Measurements from ENCODE around the gene NKX2-3. TPM values are rescaled to one million over a fixed set of nuclear protein-coding genes. Genes with fewer than 3 reads are reported as not detected.

Gene NKX2-3
- total RNA-seq, 1 donor from 2014 or later = not detected

DNA sequence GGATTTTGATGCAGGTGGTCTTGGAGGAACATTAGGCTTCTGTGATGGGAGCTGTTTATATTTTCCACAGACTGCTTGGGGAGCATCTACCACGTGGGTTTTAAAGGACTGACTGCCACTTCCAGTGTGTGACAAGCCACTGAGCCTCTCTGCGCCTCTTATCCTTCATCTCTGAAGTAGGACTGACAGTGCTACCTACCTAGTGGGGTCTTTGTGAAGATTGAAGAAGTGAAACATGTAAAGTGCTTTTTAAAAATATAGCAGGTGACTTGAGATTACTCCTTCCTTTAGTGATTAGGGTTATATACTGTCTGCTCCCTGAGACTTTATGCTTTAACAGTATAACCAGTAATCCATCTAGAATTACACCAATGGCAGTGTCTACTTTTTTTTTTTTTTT, 29.9 kb downstream of the NKX2-3 start:
- Histone ChIP-seq H3K4me1 (no peaks in the 10 kb centered on the region), H3K4me3 (no peak overlapping the region), H3K36me3 (no peaks in the 10 kb centered on the region), H3K9me3 (no peaks in the 10 kb centered on the region), H3K27me3 (no peaks in the 10 kb centered on the region), H3K27ac (no peak overlapping the region)
- TF ChIP-seq, protein P1, sequence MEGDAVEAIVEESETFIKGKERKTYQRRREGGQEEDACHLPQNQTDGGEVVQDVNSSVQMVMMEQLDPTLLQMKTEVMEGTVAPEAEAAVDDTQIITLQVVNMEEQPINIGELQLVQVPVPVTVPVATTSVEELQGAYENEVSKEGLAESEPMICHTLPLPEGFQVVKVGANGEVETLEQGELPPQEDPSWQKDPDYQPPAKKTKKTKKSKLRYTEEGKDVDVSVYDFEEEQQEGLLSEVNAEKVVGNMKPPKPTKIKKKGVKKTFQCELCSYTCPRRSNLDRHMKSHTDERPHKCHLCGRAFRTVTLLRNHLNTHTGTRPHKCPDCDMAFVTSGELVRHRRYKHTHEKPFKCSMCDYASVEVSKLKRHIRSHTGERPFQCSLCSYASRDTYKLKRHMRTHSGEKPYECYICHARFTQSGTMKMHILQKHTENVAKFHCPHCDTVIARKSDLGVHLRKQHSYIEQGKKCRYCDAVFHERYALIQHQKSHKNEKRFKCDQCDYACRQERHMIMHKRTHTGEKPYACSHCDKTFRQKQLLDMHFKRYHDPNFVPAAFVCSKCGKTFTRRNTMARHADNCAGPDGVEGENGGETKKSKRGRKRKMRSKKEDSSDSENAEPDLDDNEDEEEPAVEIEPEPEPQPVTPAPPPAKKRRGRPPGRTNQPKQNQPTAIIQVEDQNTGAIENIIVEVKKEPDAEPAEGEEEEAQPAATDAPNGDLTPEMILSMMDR (IDR thresholded peaks at IDR 0.05) = no peak
- no peak for TF ChIP-seq POLR2A (IDR thresholded peaks at IDR 0.05)
- no peak for TF ChIP-seq POLR2AphosphoS5 (IDR thresholded peaks at IDR 0.05; ENCODE audit: insufficient read depth in 1 of 2, low read depth in 1 of 2)
- intact Hi-C loops (cut with DNase I) = no loop called here
- DNase-seq (ENCODE audit: extremely low spot score in 2 of 2) = no peak

DNA sequence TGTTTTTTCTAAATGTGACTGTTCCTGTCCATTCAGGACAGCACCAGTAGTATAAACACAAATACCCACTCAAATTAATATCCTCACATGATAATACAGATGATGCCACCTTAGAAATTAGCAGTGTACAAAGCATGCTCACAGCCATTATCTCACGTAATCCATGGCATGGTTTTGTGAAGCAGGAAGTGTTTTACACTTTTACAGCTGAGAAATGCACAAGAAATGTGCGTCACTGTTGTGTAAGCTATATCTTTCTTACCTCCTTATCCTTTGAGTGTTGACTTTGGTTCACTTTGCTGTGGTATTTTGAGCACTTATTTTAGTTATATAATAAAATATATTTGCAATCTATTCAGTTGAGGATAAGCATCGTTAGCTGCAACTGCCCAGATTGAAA, 31.6 kb downstream of the NKX2-3 start:
- H3K9me3 ChIP-seq = no peaks in the 10 kb centered on the region
- H3K27me3 ChIP-seq = no peaks in the 10 kb centered on the region

DNA sequence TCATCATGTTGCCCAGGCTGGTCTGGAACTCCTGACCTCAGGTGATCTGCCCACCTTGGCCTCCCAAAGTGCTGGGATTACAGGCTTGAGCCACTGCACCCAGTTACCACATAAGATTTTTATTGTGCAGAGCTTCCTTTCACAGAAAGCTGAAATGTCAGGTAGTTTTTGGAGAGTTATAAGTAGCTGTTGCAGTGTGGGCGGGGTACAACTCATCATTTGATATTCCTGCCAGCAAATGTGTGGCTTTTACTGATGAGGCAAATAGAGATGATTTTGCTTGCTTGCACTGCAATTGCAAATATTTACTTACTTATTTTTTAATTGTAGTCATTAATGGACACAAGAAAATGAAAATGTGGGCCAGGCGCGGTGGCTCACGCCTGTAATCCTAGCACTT, 32.4 kb downstream of the NKX2-3 start:
- Histone ChIP-seq H3K4me1 (no peaks in the 10 kb centered on the region), H3K27me3 (no peaks in the 10 kb centered on the region), H3K27ac (no peak overlapping the region), H3K9me3 (no peaks in the 10 kb centered on the region), H3K36me3 (no peaks in the 10 kb centered on the region), H3K4me3 (no peak overlapping the region)
- TF ChIP-seq POLR2AphosphoS5 (IDR thresholded peaks at IDR 0.05; ENCODE audit: insufficient read depth in 1 of 2, low read depth in 1 of 2) (no peak), POLR2A (IDR thresholded peaks at IDR 0.05) (no peak)
- TF ChIP-seq, protein P1 (IDR thresholded peaks at IDR 0.05) = no peak
- DNase-seq (ENCODE audit: extremely low spot score in 2 of 2) = no peak
- intact Hi-C loops (cut with DNase I) = no loop called here

More for the DNA sequence above, 31.6 kb downstream of the NKX2-3 start:
- no peak overlapping the region for H3K4me3 ChIP-seq
- H3K4me1 ChIP-seq = no peaks in the 10 kb centered on the region
- H3K27ac ChIP-seq = no peak overlapping the region
- TF ChIP-seq POLR2A (IDR thresholded peaks at IDR 0.05) = no peak
- TF ChIP-seq, protein P1 (IDR thresholded peaks at IDR 0.05) = no peak
- no peak for TF ChIP-seq POLR2AphosphoS5 (IDR thresholded peaks at IDR 0.05; ENCODE audit: insufficient read depth in 1 of 2, low read depth in 1 of 2)
- DNase-seq (ENCODE audit: extremely low spot score in 2 of 2) = no peak
- no peaks in the 10 kb centered on the region for H3K36me3 ChIP-seq
- intact Hi-C loops (cut with DNase I) = no loop called here

DNA sequence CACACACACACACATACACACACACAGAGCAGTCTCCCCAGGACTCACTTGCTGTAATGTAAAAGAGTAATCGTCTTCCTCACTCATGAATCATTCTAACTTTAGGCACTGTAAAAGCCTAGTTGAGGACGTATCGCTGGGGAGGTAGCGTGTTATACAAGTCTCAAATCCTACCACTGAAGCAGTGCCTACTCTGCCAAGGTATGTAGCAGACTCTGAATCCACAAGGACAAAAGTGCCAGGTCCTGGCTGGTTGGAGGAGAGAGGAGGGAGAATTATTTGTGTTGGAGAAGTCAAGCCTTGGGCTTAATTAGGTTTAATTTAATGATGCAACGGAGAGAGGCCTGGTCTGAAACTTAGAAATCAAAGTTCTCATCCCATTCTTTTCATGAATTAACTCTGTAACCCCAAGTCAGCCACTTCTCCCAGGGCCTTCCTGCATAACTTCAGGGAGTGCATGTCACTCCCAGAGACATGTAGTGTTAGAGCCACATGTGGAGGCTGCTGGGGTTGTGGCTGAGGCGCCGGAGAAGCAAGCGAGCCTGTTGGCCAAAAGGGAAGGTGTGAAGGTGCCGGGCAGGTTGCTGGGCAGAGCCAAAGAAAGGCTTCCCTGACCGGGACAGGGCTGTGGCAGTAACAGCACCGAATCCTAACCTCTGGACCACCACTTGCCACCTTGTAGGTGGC, 36.7 kb downstream of the NKX2-3 start:
- DNase-seq (ENCODE audit: extremely low spot score in 2 of 2) = no peak
- no peak overlapping the region for H3K4me3 ChIP-seq
- no peaks in the 10 kb centered on the region for H3K27me3 ChIP-seq
- H3K9me3 ChIP-seq = no peaks in the 10 kb centered on the region
- H3K27ac ChIP-seq = no peak overlapping the region
- intact Hi-C loops (cut with DNase I) = no loop called here
- no peaks in the 10 kb centered on the region for H3K36me3 ChIP-seq
- no peaks in the 10 kb centered on the region for H3K4me1 ChIP-seq
- TF ChIP-seq, protein P1 (IDR thresholded peaks at IDR 0.05) = no peak
- TF ChIP-seq POLR2A (IDR thresholded peaks at IDR 0.05) (no peak), POLR2AphosphoS5 (IDR thresholded peaks at IDR 0.05; ENCODE audit: insufficient read depth in 1 of 2, low read depth in 1 of 2) (no peak)

DNA sequence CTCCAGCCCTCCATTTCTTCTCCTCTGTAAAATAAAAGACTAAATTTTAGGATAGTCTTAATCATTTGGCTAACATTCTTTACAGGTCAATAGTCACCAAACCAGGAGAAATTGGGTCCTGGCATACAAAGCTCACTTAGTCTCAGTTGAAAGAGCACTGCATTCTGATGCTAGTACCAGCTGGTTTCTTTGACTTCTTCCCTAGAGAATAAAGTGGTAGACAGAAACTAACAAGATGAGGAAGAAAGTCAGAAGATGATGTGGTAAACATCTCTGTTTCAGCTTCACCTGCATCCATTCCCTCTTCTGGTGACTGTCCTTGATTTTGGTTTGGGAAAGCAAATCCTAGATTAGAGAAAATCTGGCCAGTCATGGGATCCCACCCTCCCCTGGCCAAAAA, 37.2 kb downstream of the NKX2-3 start:
- no peak overlapping the region for H3K27ac ChIP-seq
- H3K36me3 ChIP-seq = no peaks in the 10 kb centered on the region
- TF ChIP-seq POLR2A (IDR thresholded peaks at IDR 0.05) = no peak
- TF ChIP-seq, protein P1 (IDR thresholded peaks at IDR 0.05) = no peak
- TF ChIP-seq POLR2AphosphoS5 (IDR thresholded peaks at IDR 0.05; ENCODE audit: insufficient read depth in 1 of 2, low read depth in 1 of 2) = no peak
- no peaks in the 10 kb centered on the region for H3K4me1 ChIP-seq
- no peaks in the 10 kb centered on the region for H3K27me3 ChIP-seq
- no peaks in the 10 kb centered on the region for H3K9me3 ChIP-seq
- intact Hi-C loops (cut with DNase I) = no loop called here
- no peak for DNase-seq (ENCODE audit: extremely low spot score in 2 of 2)
- H3K4me3 ChIP-seq = no peak overlapping the region
